Activated T-helper 17 cell treated with anti-CD3 and anti-CD28 coated beads, Interleukin-2, amount 50 U/mL, for 72 hours (primary cell): ENCODE measurements around the gene SPARC. TPM values are rescaled to one million over a fixed set of nuclear protein-coding genes. Genes with fewer than 3 reads are reported as not detected.
A peak's percentile ranks its signal among the peaks of the same experiment; 100 is the strongest.

ENCODE experiments used
- ATAC-seq: fragments of 150-1000 bp; cut with Tn5 transposase; replicated peaks from 2 replicates; pipeline ENCODE4 v1.10.0; 2021; ENCODE audit warnings: mild to moderate bottlenecking, moderate library complexity
- H3K27ac Mint-ChIP-seq: one replicate; pipeline ENCODE4 v1.8.0; 2022; ENCODE audit warnings: mixed read lengths
- H3K27me3 Mint-ChIP-seq: one replicate; pipeline ENCODE4 v1.8.0; 2022; ENCODE audit warnings: mixed read lengths
- H3K36me3 Mint-ChIP-seq: one replicate; pipeline ENCODE4 v1.8.0; 2022; ENCODE audit warnings: low read depth, mild to moderate bottlenecking, mixed read lengths
- H3K4me1 Mint-ChIP-seq: one replicate; pipeline ENCODE4 v1.8.0; 2022; ENCODE audit warnings: mixed read lengths
- H3K4me3 Mint-ChIP-seq: one replicate; pipeline ENCODE4 v1.8.0; 2022; ENCODE audit warnings: mild to moderate bottlenecking, mixed read lengths
- H3K9me3 Mint-ChIP-seq: one replicate; pipeline ENCODE4 v1.8.0; 2022; ENCODE audit warnings: mixed read lengths
- total RNA-seq, 2 donors: library from RNA; stranded (reverse); gene quantifications; one replicate each; pipeline ENCODE4 v1.2.3, GENCODE V29; 2022

Gene SPARC
- total RNA-seq, 2 donors from 2014 or later, result 0.26 TPM; not detected in 1

GRCh38 chr5:151663617-151664293 lies 23.0 kb downstream of the SPARC start:
- H3K36me3 Mint-ChIP-seq, result no peaks in the 10 kb centered on the region
- H3K27me3 Mint-ChIP-seq, result no peaks in the 10 kb centered on the region
- no peak for ATAC-seq
- H3K4me1 Mint-ChIP-seq, result no peaks in the 10 kb centered on the region
- no peaks in the 10 kb centered on the region for H3K9me3 Mint-ChIP-seq
- H3K27ac Mint-ChIP-seq, result peak overlapping the region; percentile 12
- H3K4me3 Mint-ChIP-seq, result no peak overlapping the region

- no peak for ATAC-seq
- Mint-ChIP-seq H3K4me1 (no peaks in the 10 kb centered on the region), H3K27me3 (no peaks in the 10 kb centered on the region), H3K4me3 (no peak overlapping the region), H3K9me3 (no peaks in the 10 kb centered on the region), H3K36me3 (no peaks in the 10 kb centered on the region), H3K27ac (peak overlapping the region; percentile 21)
Observed at GRCh38 chr5:151662805-151663204, 23.9 kb downstream of the SPARC start.

DNA sequence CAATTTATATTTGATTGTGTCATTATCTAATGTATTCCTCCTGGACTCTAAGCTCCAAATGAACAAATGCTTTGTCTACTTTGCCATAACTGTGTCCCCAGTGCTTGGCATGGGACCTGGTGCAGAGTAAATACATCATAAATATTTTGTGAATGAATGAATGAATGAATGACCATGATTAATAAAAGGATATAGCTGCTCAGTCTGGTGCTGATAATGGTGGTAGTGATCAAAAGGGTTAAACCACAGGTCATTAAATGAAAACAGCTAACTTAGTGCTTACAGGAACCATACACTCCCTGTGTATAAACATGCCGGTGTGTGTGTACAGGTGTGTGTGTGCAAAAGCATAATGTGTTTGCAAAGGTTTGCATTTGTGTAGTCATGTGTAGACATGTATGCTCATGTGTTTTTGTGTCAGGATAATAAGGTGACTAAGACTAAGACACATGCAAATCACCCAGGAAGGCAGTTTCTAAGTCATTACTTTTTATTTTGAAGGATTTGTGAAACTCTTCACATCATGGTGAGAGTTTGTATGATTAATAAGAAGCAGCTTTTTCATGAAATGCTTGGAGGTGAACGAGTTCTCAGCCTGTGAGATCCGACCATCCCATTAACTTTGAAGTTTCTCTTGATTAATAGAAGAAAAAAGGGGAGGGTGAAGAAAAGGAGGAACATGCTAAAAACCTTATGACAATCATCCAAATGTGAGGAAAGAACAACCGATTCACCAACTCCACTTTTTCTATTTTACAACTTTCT lies 24.6 kb downstream of the SPARC start:
- ATAC-seq, result peak; percentile 56
- H3K36me3 Mint-ChIP-seq, result no peaks in the 10 kb centered on the region
- no peaks in the 10 kb centered on the region for H3K4me1 Mint-ChIP-seq
- no peaks in the 10 kb centered on the region for H3K27me3 Mint-ChIP-seq
- peak overlapping the region; percentile 21 for H3K27ac Mint-ChIP-seq
- H3K4me3 Mint-ChIP-seq, result no peak overlapping the region
- no peaks in the 10 kb centered on the region for H3K9me3 Mint-ChIP-seq

- no peak for ATAC-seq
- H3K9me3 Mint-ChIP-seq, result no peaks in the 10 kb centered on the region
- no peaks in the 10 kb centered on the region for H3K36me3 Mint-ChIP-seq
- no peak overlapping the region for H3K4me3 Mint-ChIP-seq
- H3K27me3 Mint-ChIP-seq, result no peaks in the 10 kb centered on the region
- H3K27ac Mint-ChIP-seq, result no peak overlapping the region
- no peaks in the 10 kb centered on the region for H3K4me1 Mint-ChIP-seq
Observed at GRCh38 chr5:151660616-151661495, 25.9 kb downstream of the SPARC start.

DNA sequence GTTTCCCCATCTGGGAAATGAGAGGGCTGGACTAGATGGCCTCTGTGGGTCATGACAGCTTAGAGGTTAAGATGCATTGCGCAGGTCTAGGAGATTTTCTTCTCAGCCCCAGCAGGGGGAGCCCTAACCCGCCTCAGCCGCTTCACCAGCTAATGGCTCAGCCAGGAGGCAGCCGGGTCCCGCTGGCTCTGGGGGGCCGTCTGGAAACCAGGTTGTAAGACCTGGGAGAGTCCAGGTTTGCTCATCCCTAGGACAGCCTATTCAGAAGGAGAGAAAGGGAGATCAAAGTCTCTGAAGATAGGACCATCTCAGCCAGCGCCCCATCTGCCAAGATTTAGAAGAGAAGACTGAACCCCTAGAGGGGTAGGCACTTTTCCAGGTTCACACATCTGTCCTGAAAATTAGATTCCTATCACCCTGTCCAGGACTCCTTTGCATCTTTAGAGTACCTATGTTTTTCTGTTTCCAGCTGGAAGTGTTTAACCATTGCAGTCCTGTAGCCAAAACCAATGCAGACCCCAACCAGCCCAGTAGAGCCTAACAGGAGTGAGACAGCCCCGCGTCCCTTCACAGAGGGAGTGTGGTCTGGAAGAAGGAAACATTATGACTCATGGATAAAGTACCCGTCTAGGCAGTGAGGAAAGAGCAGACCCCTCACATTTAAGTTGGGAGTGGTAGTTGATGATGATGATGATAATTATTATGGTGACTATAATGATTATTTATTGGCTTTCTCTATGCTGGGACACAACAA lies 27.5 kb downstream of the SPARC start:
- Mint-ChIP-seq H3K36me3 (no peaks in the 10 kb centered on the region), H3K4me3 (no peak overlapping the region), H3K9me3 (no peaks in the 10 kb centered on the region), H3K4me1 (no peaks in the 10 kb centered on the region), H3K27me3 (peaks cover 3% of the 10 kb centered on the region), H3K27ac (no peak overlapping the region)
- peak; percentile 94 for ATAC-seq

DNA sequence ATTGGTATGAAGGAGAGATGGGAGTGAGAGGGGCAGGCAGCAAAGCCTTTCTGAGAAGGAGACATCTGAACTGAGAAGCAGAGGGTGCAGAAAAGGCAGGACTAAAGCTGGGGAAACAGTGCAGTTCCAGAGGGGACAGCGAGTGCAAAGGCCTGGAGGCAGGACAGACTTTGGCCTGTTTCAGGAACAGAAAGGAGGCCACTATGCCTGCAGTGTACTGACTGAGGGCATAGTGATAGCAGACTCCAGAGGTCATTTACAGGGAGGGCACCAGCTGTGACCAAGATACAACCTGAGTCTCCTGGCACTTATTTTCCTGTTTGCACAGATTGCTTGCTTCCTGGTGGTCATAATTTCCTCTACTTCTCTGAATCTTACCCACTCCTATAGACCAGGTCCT lies 29.6 kb downstream of the SPARC start:
- no peak overlapping the region for H3K27ac Mint-ChIP-seq
- no peak overlapping the region for H3K4me3 Mint-ChIP-seq
- peaks cover 3% of the 10 kb centered on the region for H3K27me3 Mint-ChIP-seq
- H3K9me3 Mint-ChIP-seq, result no peaks in the 10 kb centered on the region
- no peaks in the 10 kb centered on the region for H3K4me1 Mint-ChIP-seq
- H3K36me3 Mint-ChIP-seq, result no peaks in the 10 kb centered on the region
- no peak for ATAC-seq

DNA sequence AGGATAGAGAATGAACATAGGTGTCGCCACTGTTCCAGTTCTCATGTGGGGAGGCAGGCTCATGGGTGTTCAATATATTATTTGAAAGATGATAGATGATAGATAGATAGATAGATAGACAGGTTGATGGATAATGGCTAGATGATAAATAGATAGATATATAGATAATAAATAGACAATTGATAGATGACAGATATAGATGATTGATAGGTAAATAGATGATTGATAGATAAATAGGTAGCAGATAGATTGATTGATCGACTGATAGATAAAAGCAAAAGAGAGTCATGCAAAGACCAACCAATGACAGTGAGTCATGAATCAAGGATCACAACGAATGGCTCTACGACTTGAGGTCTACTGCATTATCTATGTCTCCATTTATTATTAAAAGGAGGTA lies 30.4 kb downstream of the SPARC start:
- Mint-ChIP-seq H3K27ac (no peak overlapping the region), H3K36me3 (no peaks in the 10 kb centered on the region), H3K4me3 (no peak overlapping the region), H3K9me3 (no peaks in the 10 kb centered on the region), H3K27me3 (peaks cover 3% of the 10 kb centered on the region), H3K4me1 (no peaks in the 10 kb centered on the region)
- no peak for ATAC-seq

DNA sequence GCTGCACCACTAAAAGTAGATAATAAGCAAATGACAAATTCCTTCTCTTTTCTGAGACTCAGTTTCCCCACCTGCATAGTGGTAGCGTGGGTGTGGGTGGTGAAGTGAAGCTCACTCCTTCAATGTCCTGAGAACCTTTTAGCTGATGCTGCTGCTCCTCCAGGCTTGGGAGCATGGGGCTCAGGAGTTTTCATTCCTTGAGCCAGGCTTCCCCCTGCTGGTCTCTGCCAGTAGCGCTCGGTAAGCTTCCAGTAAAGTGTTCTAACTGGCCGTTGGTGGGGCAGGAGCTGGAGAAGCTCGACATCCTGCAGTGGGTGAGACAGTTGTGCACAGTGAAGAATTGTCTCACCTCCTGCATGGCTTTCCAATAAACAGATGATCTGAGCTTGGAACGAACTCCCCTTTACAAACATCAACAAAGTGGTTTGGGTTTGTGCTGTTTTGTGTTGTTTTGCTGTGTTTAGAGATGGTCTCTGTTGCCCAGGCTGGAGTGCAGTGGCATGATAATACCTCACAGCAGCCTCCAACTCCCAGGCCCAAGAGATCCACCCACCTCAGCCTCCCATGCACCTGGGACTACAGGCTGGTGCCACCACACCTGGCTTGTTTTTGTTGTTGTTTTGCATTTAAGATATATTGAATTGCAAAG lies 34.6 kb downstream of the SPARC start:
- peaks cover 3% of the 10 kb centered on the region for H3K27me3 Mint-ChIP-seq
- no peaks in the 10 kb centered on the region for H3K4me1 Mint-ChIP-seq
- no peak overlapping the region for H3K4me3 Mint-ChIP-seq
- peak; percentile 96 for ATAC-seq
- no peak overlapping the region for H3K27ac Mint-ChIP-seq
- H3K36me3 Mint-ChIP-seq, result no peaks in the 10 kb centered on the region
- H3K9me3 Mint-ChIP-seq, result no peaks in the 10 kb centered on the region

- ATAC-seq, result no peak
Observed at GRCh38 chr5:151648988-151649387, 37.7 kb downstream of the SPARC start.

DNA sequence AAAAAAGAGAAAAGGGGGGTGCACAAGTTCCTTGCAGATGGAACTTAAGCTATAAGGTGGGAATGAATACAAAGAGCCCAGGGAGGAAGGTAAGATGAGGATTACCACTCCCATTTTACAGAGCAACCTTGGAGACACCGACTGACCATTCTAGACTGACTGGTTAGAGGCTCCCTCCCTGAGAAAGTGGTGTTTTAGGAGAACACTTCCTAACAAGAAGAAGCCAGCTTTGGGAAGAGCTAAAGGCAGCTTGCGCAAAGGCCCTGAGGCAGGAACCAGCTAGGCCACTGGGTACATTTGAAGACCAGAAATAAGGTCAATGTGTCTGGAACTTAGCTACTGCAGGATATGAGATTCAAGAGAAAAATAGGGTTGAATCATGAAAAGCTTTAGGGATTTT lies 38.6 kb downstream of the SPARC start:
- no peaks in the 10 kb centered on the region for H3K4me1 Mint-ChIP-seq
- no peak overlapping the region for H3K4me3 Mint-ChIP-seq
- H3K9me3 Mint-ChIP-seq, result no peaks in the 10 kb centered on the region
- H3K36me3 Mint-ChIP-seq, result no peaks in the 10 kb centered on the region
- peaks cover 5% of the 10 kb centered on the region for H3K27me3 Mint-ChIP-seq
- no peak overlapping the region for H3K27ac Mint-ChIP-seq
- no peak for ATAC-seq

More at GRCh38 chr5:151648988-151649387, 37.7 kb downstream of the SPARC start:
- no peaks in the 10 kb centered on the region for H3K9me3 Mint-ChIP-seq
- no peaks in the 10 kb centered on the region for H3K36me3 Mint-ChIP-seq
- H3K27ac Mint-ChIP-seq, result no peak overlapping the region
- no peaks in the 10 kb centered on the region for H3K4me1 Mint-ChIP-seq
- H3K4me3 Mint-ChIP-seq, result no peak overlapping the region
- H3K27me3 Mint-ChIP-seq, result peaks cover 5% of the 10 kb centered on the region

- no peak overlapping the region for H3K4me3 Mint-ChIP-seq
- ATAC-seq, result peak; percentile 43
- peaks cover 5% of the 10 kb centered on the region for H3K27me3 Mint-ChIP-seq
- no peak overlapping the region for H3K27ac Mint-ChIP-seq
- no peaks in the 10 kb centered on the region for H3K9me3 Mint-ChIP-seq
- no peaks in the 10 kb centered on the region for H3K36me3 Mint-ChIP-seq
- H3K4me1 Mint-ChIP-seq, result no peaks in the 10 kb centered on the region
Observed at GRCh38 chr5:151647320-151647861, 39.3 kb downstream of the SPARC start.

DNA sequence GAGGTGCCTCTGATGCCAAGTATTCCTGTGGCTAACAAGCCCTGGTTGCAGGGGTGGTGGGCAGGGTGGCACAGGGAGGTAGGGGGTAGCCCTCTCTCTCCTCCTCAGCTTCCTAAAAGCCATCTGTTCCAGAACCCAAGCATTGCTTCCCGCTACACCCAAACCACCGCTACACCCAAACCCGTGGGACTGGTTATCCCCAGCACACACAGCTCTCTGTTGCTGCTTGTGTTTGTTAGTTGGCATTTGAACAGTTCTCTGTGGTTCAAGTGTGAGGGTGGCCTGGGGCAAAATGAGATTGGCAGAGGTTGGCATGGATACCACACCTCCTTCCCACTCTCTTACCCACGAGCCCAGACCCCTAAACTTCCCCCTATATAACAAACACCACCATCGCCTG lies 40.4 kb downstream of the SPARC start:
- no peaks in the 10 kb centered on the region for H3K9me3 Mint-ChIP-seq
- no peak overlapping the region for H3K27ac Mint-ChIP-seq
- no peaks in the 10 kb centered on the region for H3K4me1 Mint-ChIP-seq
- H3K36me3 Mint-ChIP-seq, result no peaks in the 10 kb centered on the region
- no peak for ATAC-seq
- H3K27me3 Mint-ChIP-seq, result peaks cover 5% of the 10 kb centered on the region
- H3K4me3 Mint-ChIP-seq, result no peak overlapping the region

- H3K4me3 Mint-ChIP-seq, result no peak overlapping the region
- H3K36me3 Mint-ChIP-seq, result no peaks in the 10 kb centered on the region
- no peak for ATAC-seq
- peaks cover 5% of the 10 kb centered on the region for H3K27me3 Mint-ChIP-seq
- no peaks in the 10 kb centered on the region for H3K9me3 Mint-ChIP-seq
- H3K4me1 Mint-ChIP-seq, result no peaks in the 10 kb centered on the region
- no peak overlapping the region for H3K27ac Mint-ChIP-seq
Observed at GRCh38 chr5:151643388-151643787, 43.3 kb downstream of the SPARC start.
